Vagina (tissue), 2 donors: Measurements from ENCODE around the gene MYO7B.

ENCODE experiments used
- CTCF ChIP-seq, 3 experiments: fragments of 450-650 bp in 2 of 3; fragments of 200-600 bp in 1 of 3; sonication (generic) in 1 of 3; IDR thresholded peaks; one replicate each; pipeline ENCODE4 v1.5.1; 2017 to 2019; ENCODE audit warnings: antibody characterized with exemption in 3 of 3, mild to moderate bottlenecking in 2 of 3, moderate library complexity in 2 of 3
- POLR2A ChIP-seq, 2 donors: fragments of 450-650 bp; IDR thresholded peaks; one replicate each; pipeline ENCODE4 v1.6.1; 2017; ENCODE audit warnings: antibody characterized with exemption in 2 of 2, mild to moderate bottlenecking in 2 of 2, moderate library complexity in 2 of 2
- POLR2AphosphoS5 ChIP-seq, 2 donors: sonication (generic); formaldehyde crosslinking; IDR thresholded peaks; one replicate each; pipeline ENCODE4 v1.9.0; 2017; ENCODE audit warnings: antibody characterized with exemption in 2 of 2, mild to moderate bottlenecking in 2 of 2, low read depth in 1 of 2; ENCODE audit not compliant: insufficient read depth in 1 of 2

GRCh38 chr2:127640082-127641072 is 104.9 kb downstream of the MYO7B start:
- TF ChIP-seq POLR2A (IDR thresholded peaks at IDR 0.05) (no peak), CTCF (IDR thresholded peaks at IDR 0.05) (no peak), POLR2AphosphoS5 (IDR thresholded peaks at IDR 0.05; ENCODE audit: insufficient read depth in 1 of 2, low read depth in 1 of 2) (no peak)
